Right cardiac atrium (tissue), 5 donors: Measurements from ENCODE around the gene HCN2. TPM values are rescaled to one million over a fixed set of nuclear protein-coding genes. Genes with fewer than 3 reads are reported as not detected.
"Not testable (repeated sequence)": the region's sequence is repeated elsewhere in the genome, so short reads cannot be mapped to it uniquely, and the experiment has no call there.

ENCODE experiments used
- ATAC-seq, 2 donors: fragments of 200-7000 bp; cut with Tn5 transposase; one replicate each; pipeline versions ENCODE4 v1.8.0 to v1.9.1; 2020; ENCODE audit warnings: moderate library complexity in 2 of 2, mild to moderate bottlenecking in 1 of 2
- DNase-seq, 3 donors: peaks; one replicate each; pipeline ENCODE4 v3.0.0-alpha.2; 2020
- H3K27ac ChIP-seq: one replicate; pipeline ENCODE4 v1.5.1; 2013; ENCODE audit warnings: mild to moderate bottlenecking, low read length, control low read depth, moderate library complexity
- H3K27me3 ChIP-seq: one replicate; pipeline ENCODE4 v1.6.1; 2013; ENCODE audit not compliant: control insufficient read depth, insufficient read depth
- H3K4me1 ChIP-seq: one replicate; pipeline ENCODE4 v1.6.1; 2013; ENCODE audit warnings: low read length; ENCODE audit not compliant: control insufficient read depth, insufficient read depth
- H3K4me3 ChIP-seq: one replicate; pipeline ENCODE4 v1.5.1; 2013; ENCODE audit warnings: low read length, control low read depth
- H3K9me3 ChIP-seq: one replicate; pipeline ENCODE4 v1.6.1; 2013; ENCODE audit warnings: low read length; ENCODE audit not compliant: control insufficient read depth
- WGBS: extraction: QIAGEN DNeasy Blood & Tissue Kit; methylation state at CpG from one replicate; pipeline ENCODE4 v1.1.7; 2013; 5-methylcytosine and 5-hydroxymethylcytosine counted together
- intact Hi-C, 4 donors: fragments of 100-400 bp; cut with DNase I; formaldehyde crosslinking; loops; one replicate each; pipeline versions ENCODE4 v1.11.0 to v1.14.0; 2022 to 2023
- polyA plus RNA-seq: library from polyadenylated mRNA; stranded (reverse); fragments of 200-250 nt; gene quantifications from one replicate; pipeline ENCODE4 v1.2.3, GENCODE V29; 2013
- total RNA-seq, 4 donors: library from RNA; stranded (reverse); fragmentation: NEBNext Ultra II Directional; extraction: Animal tissue kit (Norgen Biotek cat#: 25700); gene quantifications; one replicate each; pipeline ENCODE4 v1.2.1, GENCODE V29; 2021
- donor health status: healthy with polysubstance abuse.
- donor health status: DM: no; HTN: yes; CAD: no.
- donor health status: DM: no; HTN: no; CAD: no.
- donor health status: DM: no; HTN: yes; CAD: no; lungs with severe emphysema.
- donor health status: DM: yes; HTN: yes; CAD: no.

The HCN2 gene
- total and polyA plus RNA-seq, 5 donors, result 15.8 to 24.7 (median 20.3) TPM

GRCh38 chr19:579842-580155 lies 9.9 kb upstream of the HCN2 start:
- 90% methylated on average over 11 of the region's 11 CpGs for WGBS
- intact Hi-C loops, result no loop called here
- ATAC-seq (no peak), DNase-seq (no peak)
- Histone ChIP-seq H3K27ac (no peak overlapping the region), H3K4me1 (no peaks in the 10 kb centered on the region), H3K4me3 (no peak overlapping the region), H3K27me3 (no peaks in the 10 kb centered on the region), H3K9me3 (no peaks in the 10 kb centered on the region)

DNA sequence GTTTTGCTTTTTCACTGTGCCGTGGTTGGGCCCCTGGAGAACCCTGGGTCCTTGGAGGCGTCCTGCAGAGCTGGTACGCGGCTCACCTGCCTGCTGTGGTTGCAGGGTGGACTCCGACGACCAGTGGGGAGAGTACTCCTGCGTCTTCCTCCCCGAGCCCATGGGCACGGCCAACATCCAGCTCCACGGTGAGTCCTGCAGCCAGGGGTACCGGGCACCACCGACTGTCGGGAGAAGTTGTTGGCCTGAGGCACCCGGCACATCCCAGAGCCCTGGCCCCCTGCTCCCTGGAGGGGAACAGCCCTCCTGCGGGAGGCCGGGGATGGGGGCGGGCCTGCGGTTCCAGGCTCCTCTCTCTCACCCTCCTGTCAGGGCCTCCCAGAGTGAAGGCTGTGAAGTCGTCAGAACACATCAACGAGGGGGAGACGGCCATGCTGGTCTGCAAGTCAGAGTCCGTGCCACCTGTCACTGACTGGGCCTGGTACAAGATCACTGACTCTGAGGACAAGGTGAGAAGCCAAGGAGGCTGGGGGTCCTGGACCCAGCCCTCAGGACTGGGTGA lies 9.3 kb upstream of the HCN2 start:
- DNase-seq (peak in 1 of 3 donors; percentile 39), ATAC-seq (no peak)
- no peaks in the 10 kb centered on the region for H3K9me3 ChIP-seq
- intact Hi-C loops, result no loop called here
- WGBS, result 88% methylated on average over 22 of the region's 22 CpGs
- no peak overlapping the region for H3K4me3 ChIP-seq
- H3K4me1 ChIP-seq, result no peaks in the 10 kb centered on the region
- H3K27ac ChIP-seq, result no peak overlapping the region
- no peaks in the 10 kb centered on the region for H3K27me3 ChIP-seq

DNA sequence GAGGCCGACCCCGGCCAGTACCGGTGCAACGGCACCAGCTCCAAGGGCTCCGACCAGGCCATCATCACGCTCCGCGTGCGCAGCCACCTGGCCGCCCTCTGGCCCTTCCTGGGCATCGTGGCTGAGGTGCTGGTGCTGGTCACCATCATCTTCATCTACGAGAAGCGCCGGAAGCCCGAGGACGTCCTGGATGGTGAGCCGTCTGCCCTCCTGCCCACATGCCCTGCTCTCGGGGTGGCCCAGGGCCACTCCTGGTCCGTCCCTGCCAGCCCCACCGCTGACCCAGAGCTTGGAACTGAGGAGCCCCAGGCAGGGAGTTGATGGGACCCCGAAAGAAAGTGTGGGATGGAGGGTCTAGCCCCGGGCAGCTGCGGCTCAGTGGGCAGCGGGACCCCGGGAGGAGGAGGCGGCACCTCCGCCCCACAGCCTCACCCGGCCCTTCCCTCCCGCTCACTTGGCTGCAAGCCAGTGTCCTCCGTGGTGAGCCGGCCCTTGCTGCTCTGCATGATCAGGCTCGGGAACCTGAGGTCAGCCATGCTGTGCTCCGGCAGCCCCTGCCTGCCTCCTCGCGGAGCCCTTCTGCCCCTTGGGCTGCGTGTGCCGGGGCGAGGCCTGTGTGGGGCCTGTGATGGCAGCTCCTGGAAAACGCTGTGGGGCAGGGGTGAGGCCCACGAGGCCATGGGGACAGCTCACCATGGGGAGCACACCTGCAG lies 8.1 kb upstream of the HCN2 start:
- H3K27ac ChIP-seq, result no peak overlapping the region
- no peaks in the 10 kb centered on the region for H3K4me1 ChIP-seq
- no peak for ATAC-seq
- peak in 1 of 3 donors; percentile 57 for DNase-seq
- WGBS, result 82% methylated on average over 40 of the region's 40 CpGs
- no peak overlapping the region for H3K4me3 ChIP-seq
- intact Hi-C loops, result no loop called here
- H3K9me3 ChIP-seq, result no peaks in the 10 kb centered on the region
- H3K27me3 ChIP-seq, result no peaks in the 10 kb centered on the region

DNA sequence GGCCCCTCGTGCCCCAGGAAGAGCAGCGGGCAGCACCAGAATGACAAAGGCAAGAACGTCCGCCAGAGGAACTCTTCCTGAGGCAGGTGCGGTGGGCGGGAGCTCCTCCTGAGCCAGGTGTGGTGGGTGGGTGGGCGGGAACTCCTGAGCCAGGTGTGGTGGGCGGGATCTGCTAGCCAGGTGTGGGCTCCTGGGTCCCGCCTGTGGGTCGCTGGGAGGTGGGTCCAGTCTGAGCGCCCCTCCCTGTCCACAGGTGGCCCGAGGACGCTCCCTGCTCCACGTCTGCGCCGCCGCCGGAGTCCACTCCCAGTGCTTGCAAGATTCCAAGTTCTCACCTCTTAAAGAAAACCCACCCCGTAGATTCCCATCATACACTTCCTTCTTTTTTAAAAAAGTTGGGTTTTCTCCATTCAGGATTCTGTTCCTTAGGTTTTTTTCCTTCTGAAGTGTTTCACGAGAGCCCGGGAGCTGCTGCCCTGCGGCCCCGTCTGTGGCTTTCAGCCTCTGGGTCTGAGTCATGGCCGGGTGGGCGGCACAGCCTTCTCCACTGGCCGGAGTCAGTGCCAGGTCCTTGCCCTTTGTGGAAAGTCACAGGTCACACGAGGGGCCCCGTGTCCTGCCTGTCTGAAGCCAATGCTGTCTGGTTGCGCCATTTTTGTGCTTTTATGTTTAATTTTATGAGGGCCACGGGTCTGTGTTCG lies 7.0 kb upstream of the HCN2 start:
- DNase-seq (peak in 1 of 3 donors; percentile 46), ATAC-seq (no peak)
- Histone ChIP-seq H3K27me3 (no peaks in the 10 kb centered on the region), H3K4me1 (no peaks in the 10 kb centered on the region), H3K4me3 (no peak overlapping the region), H3K27ac (no peak overlapping the region), H3K9me3 (no peaks in the 10 kb centered on the region)
- intact Hi-C loops, result no loop called here
- WGBS, result 88% methylated on average over 31 of the region's 31 CpGs

GRCh38 chr19:583198-583967 lies 6.3 kb upstream of the HCN2 start:
- intact Hi-C loops, result no loop called here
- no peak for ATAC-seq
- Histone ChIP-seq H3K4me1 (no peaks in the 10 kb centered on the region), H3K27ac (no peak overlapping the region), H3K9me3 (no peaks in the 10 kb centered on the region), H3K4me3 (no peak overlapping the region), H3K27me3 (no peaks in the 10 kb centered on the region)
- peak in 1 of 3 donors; percentile 40 for DNase-seq
- WGBS, result 86% methylated on average over 27 of the region's 27 CpGs

DNA sequence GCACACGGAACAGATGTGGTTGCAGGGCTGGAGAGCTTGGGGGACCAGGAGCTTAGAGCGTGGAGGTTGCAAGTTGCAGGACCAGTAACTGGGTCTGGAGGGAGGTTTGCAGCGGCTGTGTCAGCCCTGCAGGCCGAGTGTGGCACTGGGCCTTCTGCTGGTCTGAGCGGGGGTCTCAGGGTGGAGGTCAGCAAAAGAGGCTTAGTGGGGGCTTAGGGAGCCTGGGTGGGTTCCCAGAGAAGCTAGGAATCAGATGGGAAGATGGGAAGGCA lies 5.8 kb upstream of the HCN2 start:
- WGBS, result 72% methylated on average over 5 of the region's 5 CpGs
- intact Hi-C loops, result no loop called here
- Histone ChIP-seq H3K4me3 (no peak overlapping the region), H3K27ac (no peak overlapping the region), H3K4me1 (no peaks in the 10 kb centered on the region), H3K27me3 (no peaks in the 10 kb centered on the region), H3K9me3 (no peaks in the 10 kb centered on the region)
- no peak for ATAC-seq
- no peak for DNase-seq

DNA sequence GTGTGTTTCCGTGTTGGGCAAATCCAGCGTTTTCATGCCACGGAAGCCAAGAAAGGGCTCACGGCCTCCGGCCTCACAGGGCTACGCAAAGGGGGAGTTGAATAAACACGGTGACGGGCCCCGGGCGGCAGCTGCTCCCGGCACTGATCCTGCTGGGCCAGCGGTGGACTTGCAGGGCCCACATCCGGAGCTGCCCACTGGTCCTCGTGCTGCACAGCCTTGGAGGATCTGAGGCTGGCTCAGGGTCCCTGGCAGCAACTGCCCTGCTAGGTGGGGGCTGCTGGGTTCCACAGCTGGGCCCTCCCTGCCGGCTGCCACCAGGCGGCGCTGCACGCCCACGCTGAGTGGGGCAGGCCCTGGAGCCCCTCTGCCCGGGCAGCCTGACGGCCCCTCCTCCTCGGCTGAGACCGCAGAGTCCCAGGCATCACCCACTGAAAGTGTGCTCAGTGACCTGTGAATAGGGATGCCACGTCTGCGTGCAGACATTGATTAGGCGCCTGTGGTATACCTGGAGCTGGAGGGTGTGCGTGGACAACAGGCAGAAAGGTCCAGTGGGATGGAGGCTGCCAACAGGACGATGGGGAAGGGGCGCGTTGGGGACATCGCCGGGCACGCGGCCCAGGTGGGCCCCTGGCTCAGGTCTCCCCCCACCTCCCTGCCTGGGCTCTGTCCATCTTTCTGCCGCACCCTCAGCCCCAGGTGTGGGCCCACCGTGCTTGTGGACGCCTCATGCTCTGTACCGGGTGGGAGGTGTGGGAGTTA lies 5.3 kb upstream of the HCN2 start:
- H3K4me3 ChIP-seq, result no peak overlapping the region
- no peaks in the 10 kb centered on the region for H3K4me1 ChIP-seq
- no peaks in the 10 kb centered on the region for H3K27me3 ChIP-seq
- ATAC-seq (peak; percentile 53 to 64), DNase-seq (peak in 2 of 3 donors; percentile 77 to 85)
- WGBS, result 24% methylated on average over 38 of the region's 38 CpGs
- H3K9me3 ChIP-seq, result no peaks in the 10 kb centered on the region
- intact Hi-C loops, result no loop called here
- H3K27ac ChIP-seq, result no peak overlapping the region

DNA sequence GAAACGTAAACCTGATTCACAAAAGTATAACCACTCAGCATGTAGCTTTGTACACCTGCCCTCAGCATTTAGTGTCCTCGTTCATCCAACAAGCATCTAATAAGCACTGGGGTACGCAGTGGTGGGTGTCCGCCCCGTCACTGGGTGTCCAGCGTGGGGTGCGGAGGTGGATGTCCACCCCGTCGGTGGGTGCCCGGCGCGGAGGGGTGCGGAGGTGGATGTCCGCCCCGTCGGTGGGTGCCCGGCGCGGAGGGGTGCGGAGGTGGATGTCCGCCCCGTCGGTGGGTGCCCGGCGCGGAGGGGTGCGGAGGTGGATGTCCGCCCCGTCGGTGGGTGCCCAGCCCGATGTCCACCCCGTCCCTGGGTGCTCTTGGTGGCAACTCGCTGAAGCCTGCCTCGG lies 4.5 kb upstream of the HCN2 start:
- 81% methylated on average over 33 of the region's 34 CpGs for WGBS
- ATAC-seq, H3K4me3 ChIP-seq, H3K4me1 ChIP-seq, H3K27me3 ChIP-seq, H3K27ac ChIP-seq, intact Hi-C loops, H3K9me3 ChIP-seq: not testable (repeated sequence)
- DNase-seq, result peak in 2 of 3 donors; percentile 42 to 64

DNA sequence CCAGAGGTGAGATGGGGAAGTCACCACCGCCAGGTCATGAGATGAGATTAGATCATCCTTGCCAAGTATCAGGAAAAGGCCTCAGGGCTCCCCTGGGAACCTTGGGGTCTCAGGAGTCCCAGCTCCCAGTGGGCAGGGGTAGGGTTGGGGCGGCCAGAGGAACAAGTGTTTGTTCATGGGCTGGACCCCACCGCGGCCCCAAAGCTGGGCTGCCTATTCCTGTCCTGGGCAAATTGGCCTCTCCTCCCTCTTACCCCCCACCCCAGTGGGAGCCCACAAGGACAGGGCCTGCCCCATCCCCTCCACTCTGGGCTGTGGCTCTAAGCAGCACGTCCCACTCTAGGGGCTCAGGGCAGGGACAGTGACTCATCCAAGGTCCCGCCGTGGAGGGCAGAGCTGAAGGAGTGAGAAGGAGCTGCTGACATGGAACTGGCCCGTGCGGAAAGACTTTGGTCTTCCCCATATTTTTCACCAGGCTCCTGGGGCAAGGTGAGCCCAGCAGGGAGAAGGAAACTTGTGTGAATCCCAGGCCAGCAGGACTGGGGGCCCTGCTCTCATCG lies 4.0 kb upstream of the HCN2 start:
- intact Hi-C loops, result no loop called here
- Histone ChIP-seq H3K9me3 (no peaks in the 10 kb centered on the region), H3K4me1 (no peaks in the 10 kb centered on the region), H3K4me3 (no peak overlapping the region), H3K27ac (no peak overlapping the region), H3K27me3 (no peaks in the 10 kb centered on the region)
- 57% methylated on average over 10 of the region's 10 CpGs for WGBS
- ATAC-seq (peak in 1 of 2 donors; percentile 8), DNase-seq (peak in 1 of 3 donors; percentile 42)

- WGBS, result 8% methylated on average over 41 of the region's 41 CpGs
- Histone ChIP-seq H3K4me3 (no peak overlapping the region), H3K27ac (peak overlapping the region; percentile 32)
Measured at GRCh38 chr19:588093-588740, 1.5 kb upstream of the HCN2 start.

More at GRCh38 chr19:588093-588740, 1.5 kb upstream of the HCN2 start:
- Histone ChIP-seq H3K9me3 (no peaks in the 10 kb centered on the region), H3K4me1 (no peaks in the 10 kb centered on the region), H3K27me3 (no peaks in the 10 kb centered on the region)
- ATAC-seq, result peak; percentile 38 to 50
- intact Hi-C loops, result no loop called here
- peak; percentile 77 to 94 (median 90) for DNase-seq
